ENCODE measurements around the gene PKD1. TPM values are rescaled to one million over a fixed set of nuclear protein-coding genes. Genes with fewer than 3 reads are reported as not detected.

PKD1 gene
- total RNA-seq, 1 donor from 2014 or later, result 169 TPM

DNA sequence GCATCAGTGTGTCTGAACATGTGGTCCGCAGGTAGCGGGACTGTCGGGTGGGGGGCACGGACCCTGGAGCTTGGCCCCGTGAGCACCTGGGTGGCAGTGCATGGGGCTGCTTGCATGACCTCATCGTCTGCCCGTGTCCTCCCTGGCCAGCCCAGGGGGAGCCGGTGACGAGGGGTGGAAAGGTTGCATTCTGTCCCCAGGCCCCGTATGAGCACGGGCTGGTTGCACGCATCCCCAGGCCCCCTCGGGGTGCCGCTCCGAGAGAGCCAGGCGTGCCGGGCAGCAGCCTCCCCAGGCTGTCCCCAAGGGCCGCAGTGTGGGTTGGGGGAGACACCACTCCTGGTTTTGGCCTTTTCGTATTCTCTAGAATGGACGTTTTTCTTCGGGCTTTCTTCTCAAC lies 58.0 kb downstream of the PKD1 start:
- no peaks in the 10 kb centered on the region for H3K9me3 Mint-ChIP-seq (ENCODE audit: unreplicated experiment)
- no peak overlapping the region for H3K27ac Mint-ChIP-seq (ENCODE audit: unreplicated experiment)
- H3K4me3 Mint-ChIP-seq (ENCODE audit: unreplicated experiment), result no peak overlapping the region
- DNase-seq (ENCODE audit: extremely low spot score, unreplicated experiment), result no peak
- H3K4me1 Mint-ChIP-seq (ENCODE audit: unreplicated experiment), result no peaks in the 10 kb centered on the region
- no peak for TF ChIP-seq CTCF (IDR thresholded peaks at IDR 0.05)
- H3K36me3 Mint-ChIP-seq (ENCODE audit: unreplicated experiment), result peaks cover 24% of the 10 kb centered on the region
- H3K27me3 Mint-ChIP-seq (ENCODE audit: unreplicated experiment), result no peaks in the 10 kb centered on the region

DNA sequence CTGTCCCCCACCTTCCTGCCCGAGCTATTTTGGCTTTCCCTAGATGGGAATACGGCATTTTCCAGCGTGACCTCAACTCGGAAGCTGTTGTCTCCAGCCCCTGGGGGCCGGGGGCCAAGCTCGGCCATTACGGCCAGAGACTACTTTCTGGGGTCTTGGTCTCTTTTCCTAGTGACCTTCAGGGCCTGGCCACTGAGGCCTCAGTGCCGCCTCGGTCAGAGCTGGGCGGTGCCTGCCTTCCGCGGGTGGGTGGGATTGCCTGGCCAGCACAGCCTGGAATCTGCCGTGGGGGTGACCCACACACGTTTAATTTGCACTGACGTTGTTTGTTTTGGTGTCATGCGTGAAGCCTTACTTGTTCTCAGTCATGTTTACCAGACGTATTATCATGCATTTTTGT lies 58.7 kb downstream of the PKD1 start:
- Mint-ChIP-seq H3K4me1 (ENCODE audit: unreplicated experiment) (no peaks in the 10 kb centered on the region), H3K4me3 (ENCODE audit: unreplicated experiment) (no peak overlapping the region), H3K27me3 (ENCODE audit: unreplicated experiment) (no peaks in the 10 kb centered on the region), H3K27ac (ENCODE audit: unreplicated experiment) (no peak overlapping the region), H3K9me3 (ENCODE audit: unreplicated experiment) (no peaks in the 10 kb centered on the region), H3K36me3 (ENCODE audit: unreplicated experiment) (peaks cover 26% of the 10 kb centered on the region)
- DNase-seq (ENCODE audit: extremely low spot score, unreplicated experiment), result no peak
- no peak for TF ChIP-seq CTCF (IDR thresholded peaks at IDR 0.05)

GRCh38 chr16:2076072-2076865 lies 59.4 kb downstream of the PKD1 start:
- no peaks in the 10 kb centered on the region for H3K27me3 Mint-ChIP-seq (ENCODE audit: unreplicated experiment)
- peaks cover 27% of the 10 kb centered on the region for H3K36me3 Mint-ChIP-seq (ENCODE audit: unreplicated experiment)
- no peak for DNase-seq (ENCODE audit: extremely low spot score, unreplicated experiment)
- TF ChIP-seq CTCF (IDR thresholded peaks at IDR 0.05), result no peak
- no peak overlapping the region for H3K4me3 Mint-ChIP-seq (ENCODE audit: unreplicated experiment)
- no peak overlapping the region for H3K27ac Mint-ChIP-seq (ENCODE audit: unreplicated experiment)
- no peaks in the 10 kb centered on the region for H3K4me1 Mint-ChIP-seq (ENCODE audit: unreplicated experiment)
- H3K9me3 Mint-ChIP-seq (ENCODE audit: unreplicated experiment), result no peaks in the 10 kb centered on the region

DNA sequence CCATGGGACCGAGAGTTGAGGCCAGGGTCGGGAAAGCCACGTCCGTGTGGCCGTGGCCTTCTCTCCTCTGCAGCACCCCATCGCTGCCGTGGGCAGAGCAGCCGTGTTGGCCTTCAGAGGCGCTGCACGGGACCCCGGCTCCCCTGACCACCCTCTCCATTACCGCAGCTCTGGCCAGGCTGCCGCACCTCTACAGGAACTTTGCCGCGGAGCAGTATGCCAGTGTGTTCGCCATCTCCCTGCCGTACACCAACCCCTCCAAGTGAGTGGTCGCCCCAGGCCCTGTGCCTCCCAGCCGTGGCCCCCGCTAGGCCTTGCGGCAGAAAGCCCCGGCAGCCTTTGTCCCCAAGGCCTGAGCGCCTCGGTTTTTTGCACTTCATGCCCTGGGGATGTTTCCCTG lies 60.1 kb downstream of the PKD1 start:
- no peak for DNase-seq (ENCODE audit: extremely low spot score, unreplicated experiment)
- peaks cover 27% of the 10 kb centered on the region for H3K36me3 Mint-ChIP-seq (ENCODE audit: unreplicated experiment)
- no peaks in the 10 kb centered on the region for H3K9me3 Mint-ChIP-seq (ENCODE audit: unreplicated experiment)
- no peaks in the 10 kb centered on the region for H3K4me1 Mint-ChIP-seq (ENCODE audit: unreplicated experiment)
- no peaks in the 10 kb centered on the region for H3K27me3 Mint-ChIP-seq (ENCODE audit: unreplicated experiment)
- no peak overlapping the region for H3K27ac Mint-ChIP-seq (ENCODE audit: unreplicated experiment)
- no peak overlapping the region for H3K4me3 Mint-ChIP-seq (ENCODE audit: unreplicated experiment)
- TF ChIP-seq CTCF (IDR thresholded peaks at IDR 0.05), result no peak

DNA sequence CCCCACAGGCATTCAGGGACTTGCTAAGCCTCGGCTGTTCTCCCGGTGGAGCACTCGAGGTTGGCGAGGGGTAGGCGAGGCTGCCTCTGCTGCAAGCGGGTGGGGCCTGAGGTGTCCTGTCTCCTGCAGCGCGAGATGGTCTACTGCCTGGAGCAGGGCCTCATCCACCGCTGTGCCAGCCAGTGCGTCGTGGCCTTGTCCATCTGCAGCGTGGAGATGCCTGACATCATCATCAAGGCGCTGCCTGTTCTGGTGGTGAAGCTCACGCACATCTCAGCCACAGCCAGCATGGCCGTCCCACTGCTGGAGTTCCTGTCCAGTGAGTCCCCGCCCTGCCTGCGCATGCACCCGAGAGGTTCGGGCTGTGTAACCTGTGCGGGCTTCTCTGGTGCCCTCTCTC lies 61.6 kb downstream of the PKD1 start:
- Mint-ChIP-seq H3K36me3 (ENCODE audit: unreplicated experiment) (peaks cover 31% of the 10 kb centered on the region), H3K4me3 (ENCODE audit: unreplicated experiment) (no peak overlapping the region), H3K27ac (ENCODE audit: unreplicated experiment) (no peak overlapping the region), H3K27me3 (ENCODE audit: unreplicated experiment) (no peaks in the 10 kb centered on the region), H3K4me1 (ENCODE audit: unreplicated experiment) (no peaks in the 10 kb centered on the region), H3K9me3 (ENCODE audit: unreplicated experiment) (no peaks in the 10 kb centered on the region)
- no peak for TF ChIP-seq CTCF (IDR thresholded peaks at IDR 0.05)
- no peak for DNase-seq (ENCODE audit: extremely low spot score, unreplicated experiment)
